Fibroblast of lung (primary cell): ENCODE results near the gene ITPK1. TPM values are rescaled to one million over a fixed set of nuclear protein-coding genes. Genes with fewer than 3 reads are reported as not detected.
A peak's percentile ranks its signal among the peaks of the same experiment; 100 is the strongest.

Experiments used
- DNase-seq, 2 donors: peaks; one replicate each; pipeline versions ENCODE4 v3.0.0 to v3.0.0-alpha.2; 2010; ENCODE audit warnings: low read depth in 2 of 2
- H2AFZ ChIP-seq: 2 replicates; pipeline ENCODE4 v1.5.1; 2012; ENCODE audit warnings: low read length, control low read depth, inconsistent platforms
- H3K27ac ChIP-seq: 2 replicates; pipeline ENCODE4 v1.5.1; 2011; ENCODE audit warnings: low read length, control low read depth; ENCODE audit not compliant: insufficient read depth
- H3K27me3 ChIP-seq: 2 replicates; pipeline ENCODE4 v1.5.1; 2011; ENCODE audit warnings: mild to moderate bottlenecking, low read length; ENCODE audit not compliant: control insufficient read depth, insufficient read depth
- H3K36me3 ChIP-seq: 2 replicates; pipeline ENCODE4 v1.5.1; 2011; ENCODE audit warnings: low read length; ENCODE audit not compliant: control insufficient read depth, insufficient read depth
- H3K4me1 ChIP-seq: 2 replicates; pipeline ENCODE4 v1.5.1; 2011; ENCODE audit warnings: low read length; ENCODE audit not compliant: control insufficient read depth, insufficient read depth; ENCODE audit errors: extremely low read depth
- H3K4me2 ChIP-seq: 2 replicates; pipeline ENCODE4 v1.5.1; 2011; ENCODE audit warnings: low read length, control low read depth; ENCODE audit not compliant: insufficient read depth; ENCODE audit errors: extremely low read depth
- H3K4me3 ChIP-seq, 4 experiments: fragments of 200-600 bp in 1 of 4; sonication (generic) in 1 of 4; replicated peaks in 1 of 4; 2 replicates each; pipeline ENCODE4 v1.5.1; 2011 to 2016; ENCODE audit warnings: low read length in 4 of 4, low read depth in 3 of 4, mild to moderate bottlenecking in 3 of 4, control low read depth in 2 of 4, inconsistent platforms in 1 of 4, mixed read lengths in 1 of 4; ENCODE audit not compliant: insufficient read depth in 1 of 4; ENCODE audit errors: control extremely low read depth in 1 of 4
- H3K79me2 ChIP-seq: 2 replicates; pipeline ENCODE4 v1.5.1; 2012; ENCODE audit warnings: mild to moderate bottlenecking, low read length, inconsistent platforms; ENCODE audit not compliant: control insufficient read depth, insufficient read depth
- H3K9ac ChIP-seq: 2 replicates; pipeline ENCODE4 v1.5.1; 2011; ENCODE audit warnings: mild to moderate bottlenecking, low read length, control low read depth; ENCODE audit not compliant: insufficient read depth
- H3K9me3 ChIP-seq: 2 replicates; pipeline ENCODE4 v1.5.1; 2012; ENCODE audit warnings: low read depth, low read length; ENCODE audit not compliant: control insufficient read depth, insufficient read depth
- H4K20me1 ChIP-seq: 2 replicates; pipeline ENCODE4 v1.5.1; 2011; ENCODE audit warnings: low read length; ENCODE audit not compliant: control insufficient read depth, insufficient read depth; ENCODE audit errors: extremely low read depth
- CTCF ChIP-seq, 2 donors: IDR thresholded peaks in 1 of 2; conservative IDR thresholded peaks in 1 of 2; 1 replicate in 1 of 2; 2 replicates in 1 of 2; pipeline ENCODE4 v1.5.1; 2011 to 2012; ENCODE audit warnings: low read length in 2 of 2, control low read depth in 1 of 2, inconsistent platforms in 1 of 2, low read depth in 1 of 2, mild to moderate bottlenecking in 1 of 2
- EZH2 ChIP-seq: IDR thresholded peaks from 2 replicates; pipeline ENCODE4 v1.5.1; 2012; ENCODE audit warnings: low read length, control low read depth, mild to moderate bottlenecking; ENCODE audit errors: missing control alignments
- polyA plus RNA-seq, 2 donors: library from polyadenylated mRNA; depleted of rRNA in 1 of 2; stranded (reverse) in 1 of 2; unstranded in 1 of 2; fragments of >200 nt; gene quantifications; 2 replicates each; pipeline ENCODE4 v1.2.1, GENCODE V29; 2011 to 2012; ENCODE audit warnings: missing spikeins in 1 of 2
- total RNA-seq: library from RNA; depleted of rRNA; stranded (reverse); fragments of >200 nt; gene quantifications from 2 replicates; pipeline ENCODE4 v1.2.1, GENCODE V29; 2014

The ITPK1 gene
- total and polyA plus RNA-seq, 2 donors (not counting 1 experiment from before 2014, with no cell fraction given), result 9.2 to 23.1 TPM

- Histone ChIP-seq H3K27ac (no peak overlapping the region), H3K79me2 (no peaks in the 10 kb centered on the region), H3K4me1 (peaks cover 9% of the 10 kb centered on the region), H3K4me2 (no peak overlapping the region), H4K20me1 (no peaks in the 10 kb centered on the region), H3K9me3 (no peaks in the 10 kb centered on the region), H3K4me3 (no peak overlapping the region), H3K36me3 (no peaks in the 10 kb centered on the region), H3K9ac (no peak overlapping the region), H3K27me3 (no peaks in the 10 kb centered on the region), H2AFZ (no peak overlapping the region)
- DNase-seq, result peak in 1 of 2 donors; percentile 68
- TF ChIP-seq EZH2 (no peak), CTCF (conservative IDR thresholded peaks at IDR 0.05 in 1 of 2, IDR thresholded peaks at IDR 0.05 in 1 of 2; ENCODE audit: low read depth in 1 of 2, low read length in 2 of 2) (no peak)
These were observed 102.6 kb downstream of the ITPK1 start for GRCh38 chr14:93012951-93013719.

GRCh38 chr14:93012506-93012905 lies 103.2 kb downstream of the ITPK1 start:
- Histone ChIP-seq H3K27me3 (no peaks in the 10 kb centered on the region), H3K9ac (no peak overlapping the region), H3K4me2 (no peak overlapping the region), H3K27ac (no peak overlapping the region), H2AFZ (no peak overlapping the region), H3K4me1 (peaks cover 12% of the 10 kb centered on the region), H4K20me1 (no peaks in the 10 kb centered on the region), H3K79me2 (no peaks in the 10 kb centered on the region), H3K36me3 (no peaks in the 10 kb centered on the region), H3K9me3 (no peaks in the 10 kb centered on the region), H3K4me3 (no peak overlapping the region)
- DNase-seq, result no peak
- TF ChIP-seq EZH2 (no peak), CTCF (conservative IDR thresholded peaks at IDR 0.05 in 1 of 2, IDR thresholded peaks at IDR 0.05 in 1 of 2; ENCODE audit: low read depth in 1 of 2, low read length in 2 of 2) (no peak)

- Histone ChIP-seq H3K36me3 (no peaks in the 10 kb centered on the region), H3K4me3 (no peak overlapping the region), H3K9me3 (no peaks in the 10 kb centered on the region), H3K4me2 (no peak overlapping the region), H3K4me1 (peaks cover 13% of the 10 kb centered on the region), H3K79me2 (no peaks in the 10 kb centered on the region), H3K27ac (no peak overlapping the region), H2AFZ (no peak overlapping the region), H4K20me1 (no peaks in the 10 kb centered on the region), H3K9ac (no peak overlapping the region), H3K27me3 (no peaks in the 10 kb centered on the region)
- TF ChIP-seq EZH2, result no peak
- no peak for TF ChIP-seq CTCF (conservative IDR thresholded peaks at IDR 0.05 in 1 of 2, IDR thresholded peaks at IDR 0.05 in 1 of 2; ENCODE audit: low read depth in 1 of 2, low read length in 2 of 2)
- no peak for DNase-seq
These were observed 103.9 kb downstream of the ITPK1 start for GRCh38 chr14:93011650-93012325.
